Neural cell (in vitro differentiated cells): ENCODE results near the gene OOSP1. TPM values are rescaled to one million over a fixed set of nuclear protein-coding genes. Genes with fewer than 3 reads are reported as not detected.

Experiments used
- H2AFZ ChIP-seq: fragments of 200-600, 300-800 bp; sonication (generic), shearing (Covaris generic); 2 replicates; pipeline ENCODE4 v1.6.0; 2014; ENCODE audit warnings: low read depth, mild to moderate bottlenecking, antibody characterized with exemption, low read length, moderate library complexity
- H3F3A ChIP-seq: fragments of 200-600 bp; shearing (Covaris generic); 2 replicates; pipeline ENCODE4 v1.6.1; 2016; ENCODE audit warnings: mild to moderate bottlenecking, moderate library complexity, mixed read lengths, antibody characterized with exemption, low read length; ENCODE audit not compliant: insufficient read depth, poor library complexity, severe bottlenecking
- H3K27ac ChIP-seq: fragments of 200-600, 300-800 bp; sonication (generic), shearing (Covaris generic); 2 replicates; pipeline ENCODE4 v1.5.1; 2014; ENCODE audit warnings: mild to moderate bottlenecking, low read length, moderate library complexity
- H3K27me3 ChIP-seq: fragments of 300-800, 200-600 bp; sonication (generic), shearing (Covaris generic); 2 replicates; pipeline ENCODE4 v1.6.0; 2014; ENCODE audit warnings: mild to moderate bottlenecking, low read depth, low read length, moderate library complexity; ENCODE audit not compliant: insufficient read depth
- H3K36me3 ChIP-seq: fragments of 300-800, 200-600 bp; sonication (generic), shearing (Covaris generic); 2 replicates; pipeline ENCODE4 v1.5.1; 2014; ENCODE audit warnings: mild to moderate bottlenecking, antibody characterized with exemption, low read length, moderate library complexity; ENCODE audit not compliant: insufficient read depth
- H3K4me2 ChIP-seq: fragments of 300-800, 200-600 bp; sonication (generic), shearing (Covaris generic); 2 replicates; pipeline ENCODE4 v1.6.0; 2014; ENCODE audit warnings: mild to moderate bottlenecking, low read length
- H3K4me3 ChIP-seq: fragments of 300-800, 200-600 bp; sonication (generic), shearing (Covaris generic); 2 replicates; pipeline ENCODE4 v1.5.1; 2014; ENCODE audit warnings: mild to moderate bottlenecking, low read length, moderate library complexity
- H3K79me2 ChIP-seq: fragments of 200-600 bp; shearing (Covaris generic); replicated peaks from 2 replicates; pipeline ENCODE4 v1.6.0; 2014; ENCODE audit warnings: mild to moderate bottlenecking, low read length, moderate library complexity; ENCODE audit not compliant: insufficient read depth
- H3K9ac ChIP-seq: fragments of 300-800, 200-600 bp; sonication (generic), shearing (Covaris generic); 2 replicates; pipeline ENCODE4 v1.6.1; 2016; ENCODE audit warnings: mild to moderate bottlenecking, low read length, mixed read lengths
- H3K9me2 ChIP-seq: fragments of 200-600 bp; shearing (Covaris generic); 2 replicates; pipeline ENCODE4 v1.6.1; 2016; ENCODE audit warnings: mild to moderate bottlenecking, low read length, mixed read lengths; ENCODE audit not compliant: insufficient read depth
- H3K9me3 ChIP-seq: fragments of 200-600, 300-800 bp; sonication (generic), shearing (Covaris generic); 2 replicates; pipeline ENCODE4 v1.6.1; 2016; ENCODE audit warnings: mild to moderate bottlenecking, mixed run types, low read length, moderate library complexity, mixed read lengths
- H4K20me1 ChIP-seq: fragments of 200-600 bp; shearing (Covaris generic); 2 replicates; pipeline ENCODE4 v1.6.1; 2016; ENCODE audit warnings: mild to moderate bottlenecking, mixed run types; ENCODE audit not compliant: insufficient read depth
- EP300 ChIP-seq: fragments of 450-650 bp; conservative IDR thresholded peaks from 2 replicates; pipeline ENCODE4 v1.6.1; 2014; ENCODE audit warnings: antibody characterized with exemption, mild to moderate bottlenecking, moderate library complexity; ENCODE audit not compliant: poor library complexity, severe bottlenecking
- EZH2 ChIP-seq: fragments of 200-600, 300-800 bp; shearing (Covaris generic), sonication (generic); IDR thresholded peaks from 2 replicates; pipeline ENCODE4 v1.6.1; 2014; ENCODE audit warnings: antibody characterized with exemption, low read length, borderline replicate concordance, mild to moderate bottlenecking; ENCODE audit not compliant: insufficient read depth, poor library complexity, severe bottlenecking
- MXI1 ChIP-seq: fragments of 450-650 bp; conservative IDR thresholded peaks from 2 replicates; pipeline ENCODE4 v1.6.1; 2014; ENCODE audit warnings: antibody characterized with exemption, mild to moderate bottlenecking; ENCODE audit not compliant: poor library complexity, severe bottlenecking
- POLR2AphosphoS5 ChIP-seq: IDR thresholded peaks from 2 replicates; pipeline ENCODE4 v1.6.1; 2012
- RAD21 ChIP-seq: fragments of 450-650 bp; conservative IDR thresholded peaks from 2 replicates; pipeline ENCODE4 v1.6.1; 2014; ENCODE audit warnings: antibody characterized with exemption, mild to moderate bottlenecking, moderate library complexity
- SMC3 ChIP-seq: fragments of 450-650 bp; conservative IDR thresholded peaks from 2 replicates; pipeline ENCODE4 v1.6.1; 2014; ENCODE audit warnings: antibody characterized with exemption, mild to moderate bottlenecking, moderate library complexity; ENCODE audit not compliant: poor library complexity
- TAF1 ChIP-seq: IDR thresholded peaks from 2 replicates; pipeline ENCODE4 v1.6.1; 2012; ENCODE audit warnings: low read depth
- polyA plus RNA-seq: library from polyadenylated mRNA; depleted of rRNA; stranded (reverse); fragments of >200 nt; gene quantifications from 2 replicates; pipeline ENCODE4 v1.2.3, GENCODE V29; 2014
- TF ChIP-seq, protein P1 (sequence below): IDR thresholded peaks from 2 replicates; pipeline ENCODE4 v1.6.1; 2012; ENCODE audit warnings: borderline replicate concordance
- TF ChIP-seq, protein P2 (sequence below): fragments of 450-650 bp; IDR thresholded peaks from 2 replicates; pipeline ENCODE4 v1.5.1; 2014; ENCODE audit warnings: antibody characterized with exemption, mild to moderate bottlenecking, moderate library complexity; ENCODE audit not compliant: poor library complexity, severe bottlenecking

The OOSP1 gene
- polyA plus RNA-seq, 1 donor from 2014 or later, result not detected

GRCh38 chr11:59923813-59924212, 14.4 kb upstream of the OOSP1 start:
- Histone ChIP-seq H4K20me1 (no peaks in the 10 kb centered on the region), H3K36me3 (no peaks in the 10 kb centered on the region), H3K4me3 (no peak overlapping the region), H2AFZ (no peak overlapping the region), H3K79me2 (no peaks in the 10 kb centered on the region), H3K4me2 (no peak overlapping the region), H3K9me2 (no peaks in the 10 kb centered on the region), H3K27me3 (no peaks in the 10 kb centered on the region), H3K27ac (no peak overlapping the region), H3K9ac (no peak overlapping the region), H3F3A (no peaks in the 10 kb centered on the region), H3K9me3 (peaks cover 14% of the 10 kb centered on the region)
- TF ChIP-seq, protein P1, sequence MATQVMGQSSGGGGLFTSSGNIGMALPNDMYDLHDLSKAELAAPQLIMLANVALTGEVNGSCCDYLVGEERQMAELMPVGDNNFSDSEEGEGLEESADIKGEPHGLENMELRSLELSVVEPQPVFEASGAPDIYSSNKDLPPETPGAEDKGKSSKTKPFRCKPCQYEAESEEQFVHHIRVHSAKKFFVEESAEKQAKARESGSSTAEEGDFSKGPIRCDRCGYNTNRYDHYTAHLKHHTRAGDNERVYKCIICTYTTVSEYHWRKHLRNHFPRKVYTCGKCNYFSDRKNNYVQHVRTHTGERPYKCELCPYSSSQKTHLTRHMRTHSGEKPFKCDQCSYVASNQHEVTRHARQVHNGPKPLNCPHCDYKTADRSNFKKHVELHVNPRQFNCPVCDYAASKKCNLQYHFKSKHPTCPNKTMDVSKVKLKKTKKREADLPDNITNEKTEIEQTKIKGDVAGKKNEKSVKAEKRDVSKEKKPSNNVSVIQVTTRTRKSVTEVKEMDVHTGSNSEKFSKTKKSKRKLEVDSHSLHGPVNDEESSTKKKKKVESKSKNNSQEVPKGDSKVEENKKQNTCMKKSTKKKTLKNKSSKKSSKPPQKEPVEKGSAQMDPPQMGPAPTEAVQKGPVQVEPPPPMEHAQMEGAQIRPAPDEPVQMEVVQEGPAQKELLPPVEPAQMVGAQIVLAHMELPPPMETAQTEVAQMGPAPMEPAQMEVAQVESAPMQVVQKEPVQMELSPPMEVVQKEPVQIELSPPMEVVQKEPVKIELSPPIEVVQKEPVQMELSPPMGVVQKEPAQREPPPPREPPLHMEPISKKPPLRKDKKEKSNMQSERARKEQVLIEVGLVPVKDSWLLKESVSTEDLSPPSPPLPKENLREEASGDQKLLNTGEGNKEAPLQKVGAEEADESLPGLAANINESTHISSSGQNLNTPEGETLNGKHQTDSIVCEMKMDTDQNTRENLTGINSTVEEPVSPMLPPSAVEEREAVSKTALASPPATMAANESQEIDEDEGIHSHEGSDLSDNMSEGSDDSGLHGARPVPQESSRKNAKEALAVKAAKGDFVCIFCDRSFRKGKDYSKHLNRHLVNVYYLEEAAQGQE, result no peak
- TF ChIP-seq MXI1 (no peak), SMC3 (no peak), POLR2AphosphoS5 (no peak), EZH2 (no peak), EP300 (no peak), TAF1 (no peak), RAD21 (no peak)
- TF ChIP-seq, protein P2, sequence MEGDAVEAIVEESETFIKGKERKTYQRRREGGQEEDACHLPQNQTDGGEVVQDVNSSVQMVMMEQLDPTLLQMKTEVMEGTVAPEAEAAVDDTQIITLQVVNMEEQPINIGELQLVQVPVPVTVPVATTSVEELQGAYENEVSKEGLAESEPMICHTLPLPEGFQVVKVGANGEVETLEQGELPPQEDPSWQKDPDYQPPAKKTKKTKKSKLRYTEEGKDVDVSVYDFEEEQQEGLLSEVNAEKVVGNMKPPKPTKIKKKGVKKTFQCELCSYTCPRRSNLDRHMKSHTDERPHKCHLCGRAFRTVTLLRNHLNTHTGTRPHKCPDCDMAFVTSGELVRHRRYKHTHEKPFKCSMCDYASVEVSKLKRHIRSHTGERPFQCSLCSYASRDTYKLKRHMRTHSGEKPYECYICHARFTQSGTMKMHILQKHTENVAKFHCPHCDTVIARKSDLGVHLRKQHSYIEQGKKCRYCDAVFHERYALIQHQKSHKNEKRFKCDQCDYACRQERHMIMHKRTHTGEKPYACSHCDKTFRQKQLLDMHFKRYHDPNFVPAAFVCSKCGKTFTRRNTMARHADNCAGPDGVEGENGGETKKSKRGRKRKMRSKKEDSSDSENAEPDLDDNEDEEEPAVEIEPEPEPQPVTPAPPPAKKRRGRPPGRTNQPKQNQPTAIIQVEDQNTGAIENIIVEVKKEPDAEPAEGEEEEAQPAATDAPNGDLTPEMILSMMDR, result no peak

- no peaks in the 10 kb centered on the region for H3K79me2 ChIP-seq
- H3K4me3 ChIP-seq, result no peak overlapping the region
- no peaks in the 10 kb centered on the region for H3F3A ChIP-seq
- no peak overlapping the region for H3K4me2 ChIP-seq
- H3K9me3 ChIP-seq, result no peaks in the 10 kb centered on the region
- H3K9me2 ChIP-seq, result no peaks in the 10 kb centered on the region
- no peak overlapping the region for H3K9ac ChIP-seq
- H2AFZ ChIP-seq, result no peak overlapping the region
- H3K27ac ChIP-seq, result no peak overlapping the region
- H4K20me1 ChIP-seq, result no peaks in the 10 kb centered on the region
- no peaks in the 10 kb centered on the region for H3K36me3 ChIP-seq
- no peaks in the 10 kb centered on the region for H3K27me3 ChIP-seq
- no peak for TF ChIP-seq POLR2AphosphoS5
- TF ChIP-seq EP300, result no peak
- no peak for TF ChIP-seq SMC3
- no peak for TF ChIP-seq RAD21
- TF ChIP-seq, protein P1, result no peak
- no peak for TF ChIP-seq MXI1
- no peak for TF ChIP-seq EZH2
- TF ChIP-seq, protein P2, result no peak
- TF ChIP-seq TAF1, result no peak
Observed at GRCh38 chr11:59931688-59932087, 6.5 kb upstream of the OOSP1 start.
